ENCODE results near the gene HSPB6.
"Not testable (repeated sequence)": the region's sequence is repeated elsewhere in the genome, so short reads cannot be mapped to it uniquely, and the experiment has no call there.

HSPB6 gene, protein sequence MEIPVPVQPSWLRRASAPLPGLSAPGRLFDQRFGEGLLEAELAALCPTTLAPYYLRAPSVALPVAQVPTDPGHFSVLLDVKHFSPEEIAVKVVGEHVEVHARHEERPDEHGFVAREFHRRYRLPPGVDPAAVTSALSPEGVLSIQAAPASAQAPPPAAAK

GRCh38 chr19:35756377-35757230 is at the start of gene HSPB6:
Gene HSPB6 (minus strand): TSS chr19:35757029. CDS start chr19:35757008, 21 bp downstream.
- no peak for DNase-seq (ENCODE audit: low read depth in 2 of 2)

GRCh38 chr19:35806597-35806996 is 49.8 kb upstream of the HSPB6 start:
- no peak for DNase-seq (ENCODE audit: low read depth in 2 of 2)

GRCh38 chr19:35805526-35806102 is 48.8 kb upstream of the HSPB6 start:
- no peak for DNase-seq (ENCODE audit: low read depth in 2 of 2)

DNA sequence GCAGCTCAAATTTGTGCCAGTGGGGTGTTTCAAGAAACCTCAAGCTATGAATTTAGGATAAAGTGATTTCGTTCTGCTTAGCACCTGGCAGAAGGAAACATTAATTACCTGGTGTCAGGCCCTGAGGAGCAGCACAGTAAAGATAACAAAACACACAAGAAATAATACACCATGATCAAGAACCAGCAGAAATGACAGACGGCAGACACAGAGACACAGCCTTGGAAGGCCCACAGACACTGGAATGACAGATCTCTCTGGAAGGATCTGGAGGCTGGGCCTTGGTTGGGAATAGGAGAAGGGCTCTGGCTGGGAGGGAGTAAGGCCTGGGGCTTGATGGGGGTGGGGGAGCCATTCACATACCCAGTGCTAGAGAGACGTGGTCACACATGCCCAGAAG is 45.0 kb upstream of the HSPB6 start:
- no peak for DNase-seq (ENCODE audit: low read depth in 2 of 2)

GRCh38 chr19:35797663-35798062 is 40.8 kb upstream of the HSPB6 start:
- DNase-seq (ENCODE audit: low read depth in 2 of 2): no peak

DNA sequence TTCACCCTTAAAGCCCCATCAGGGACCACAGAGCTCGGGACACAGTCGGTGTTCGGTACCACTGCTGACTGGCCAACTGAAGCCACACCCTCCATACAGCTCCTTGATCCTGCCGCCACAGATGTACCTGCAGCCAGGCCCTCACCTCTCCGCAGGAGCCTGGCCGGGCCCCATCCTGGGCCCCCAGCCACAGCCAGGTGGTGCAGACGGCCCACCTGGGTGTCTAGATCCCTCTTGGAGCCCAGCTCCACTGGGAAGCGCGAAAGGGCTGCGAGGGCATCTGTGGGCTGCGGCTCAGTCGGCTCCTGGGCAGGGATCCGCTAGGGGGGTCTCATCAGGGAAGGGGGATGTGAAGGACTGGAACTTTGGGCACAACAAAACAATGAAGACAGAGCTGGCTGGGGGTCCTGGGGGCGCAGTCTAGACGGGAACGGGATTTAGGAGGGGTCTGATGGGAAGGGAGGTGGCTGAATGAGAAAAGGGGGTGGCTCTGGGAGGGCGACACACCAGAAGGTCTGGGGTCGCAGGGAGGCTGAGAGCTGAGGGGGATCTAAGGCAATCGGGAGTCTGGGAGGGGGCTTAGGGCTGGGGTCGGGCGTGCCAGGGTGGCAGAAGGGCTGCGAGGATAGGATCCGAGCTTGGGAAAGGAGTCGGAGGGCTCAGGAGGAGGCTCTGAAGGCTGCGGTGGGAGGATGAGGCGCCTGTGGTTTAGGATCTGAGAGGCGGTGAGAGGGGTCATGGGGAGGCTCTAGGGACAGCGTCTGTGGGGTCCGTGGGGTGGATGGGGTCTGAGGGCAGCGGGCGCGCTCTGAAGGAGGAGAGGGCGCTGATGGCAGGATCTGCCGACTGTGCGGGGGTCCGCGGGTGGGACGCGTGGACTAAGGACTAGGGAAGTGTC is 40.1 kb upstream of the HSPB6 start:
- no peak for DNase-seq (ENCODE audit: low read depth in 2 of 2)

DNA sequence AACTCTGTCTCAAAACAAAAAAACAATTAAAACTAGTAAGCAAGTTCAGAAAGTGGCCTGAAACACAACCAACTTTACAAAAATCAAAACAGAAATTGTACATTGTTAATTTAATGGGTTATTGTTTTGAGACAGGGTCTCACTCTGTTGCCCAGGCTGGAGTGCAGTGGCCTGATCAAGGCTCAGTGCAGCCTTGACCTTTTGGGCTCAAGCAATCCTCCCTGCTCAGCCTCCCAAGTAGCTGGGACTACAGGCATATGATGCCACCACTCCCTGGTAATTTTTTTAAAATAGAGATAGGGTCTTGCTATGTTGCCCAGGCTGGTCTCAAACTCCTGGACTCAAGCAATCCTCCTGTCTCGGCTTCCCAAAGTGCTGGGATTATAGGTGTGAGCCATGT is 38.7 kb upstream of the HSPB6 start:
- DNase-seq (ENCODE audit: low read depth in 2 of 2): not testable (repeated sequence)

- DNase-seq (ENCODE audit: low read depth in 2 of 2): no peak
These were observed 36.7 kb upstream of the HSPB6 start for GRCh38 chr19:35793381-35794165.

DNA sequence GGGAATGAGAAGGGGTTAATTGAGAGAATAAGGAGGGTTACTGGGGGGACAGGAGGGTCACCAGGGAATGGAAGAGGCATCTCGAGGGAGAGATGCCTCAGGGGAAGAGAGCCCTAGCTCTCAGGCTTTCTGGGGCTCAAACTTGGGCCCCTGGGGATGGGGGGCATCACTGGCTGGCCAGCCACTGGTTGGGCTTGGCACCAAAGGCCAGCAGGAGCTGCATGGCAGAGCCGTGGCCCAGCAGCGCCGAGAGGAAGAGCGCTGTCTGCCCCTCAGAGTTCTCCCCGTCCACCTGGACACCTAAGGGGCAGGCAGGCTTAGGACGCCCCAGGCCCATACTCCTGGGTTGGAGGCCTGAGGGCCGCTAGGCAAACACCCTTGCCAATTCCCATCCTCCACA is 36.1 kb upstream of the HSPB6 start:
- no peak for DNase-seq (ENCODE audit: low read depth in 2 of 2)

DNA sequence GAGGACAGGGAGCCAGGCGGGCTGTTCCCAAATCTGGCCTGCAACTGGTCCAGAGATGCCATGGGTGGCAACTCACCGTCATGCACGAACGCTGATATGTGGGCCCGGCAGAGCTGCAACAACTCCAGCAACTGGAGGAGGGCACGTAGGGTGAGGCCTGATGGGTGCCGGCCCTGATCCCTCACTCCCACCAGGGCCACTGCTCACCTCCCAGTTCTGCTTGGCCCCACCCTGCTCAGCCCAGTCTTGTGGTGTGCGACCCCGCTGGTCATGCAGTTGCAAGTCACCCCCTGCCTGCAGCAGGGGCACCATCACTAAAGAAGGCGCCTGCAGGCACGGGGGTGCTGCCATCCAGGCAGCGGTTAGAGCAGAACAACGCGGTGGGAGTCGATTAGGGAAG is 35.5 kb upstream of the HSPB6 start:
- DNase-seq (ENCODE audit: low read depth in 2 of 2): no peak

- no peak for DNase-seq (ENCODE audit: low read depth in 2 of 2)
These were observed 35.0 kb upstream of the HSPB6 start for GRCh38 chr19:35791814-35792279.

GRCh38 chr19:35790981-35791813 is 34.4 kb upstream of the HSPB6 start:
- DNase-seq (ENCODE audit: low read depth in 2 of 2): no peak

DNA sequence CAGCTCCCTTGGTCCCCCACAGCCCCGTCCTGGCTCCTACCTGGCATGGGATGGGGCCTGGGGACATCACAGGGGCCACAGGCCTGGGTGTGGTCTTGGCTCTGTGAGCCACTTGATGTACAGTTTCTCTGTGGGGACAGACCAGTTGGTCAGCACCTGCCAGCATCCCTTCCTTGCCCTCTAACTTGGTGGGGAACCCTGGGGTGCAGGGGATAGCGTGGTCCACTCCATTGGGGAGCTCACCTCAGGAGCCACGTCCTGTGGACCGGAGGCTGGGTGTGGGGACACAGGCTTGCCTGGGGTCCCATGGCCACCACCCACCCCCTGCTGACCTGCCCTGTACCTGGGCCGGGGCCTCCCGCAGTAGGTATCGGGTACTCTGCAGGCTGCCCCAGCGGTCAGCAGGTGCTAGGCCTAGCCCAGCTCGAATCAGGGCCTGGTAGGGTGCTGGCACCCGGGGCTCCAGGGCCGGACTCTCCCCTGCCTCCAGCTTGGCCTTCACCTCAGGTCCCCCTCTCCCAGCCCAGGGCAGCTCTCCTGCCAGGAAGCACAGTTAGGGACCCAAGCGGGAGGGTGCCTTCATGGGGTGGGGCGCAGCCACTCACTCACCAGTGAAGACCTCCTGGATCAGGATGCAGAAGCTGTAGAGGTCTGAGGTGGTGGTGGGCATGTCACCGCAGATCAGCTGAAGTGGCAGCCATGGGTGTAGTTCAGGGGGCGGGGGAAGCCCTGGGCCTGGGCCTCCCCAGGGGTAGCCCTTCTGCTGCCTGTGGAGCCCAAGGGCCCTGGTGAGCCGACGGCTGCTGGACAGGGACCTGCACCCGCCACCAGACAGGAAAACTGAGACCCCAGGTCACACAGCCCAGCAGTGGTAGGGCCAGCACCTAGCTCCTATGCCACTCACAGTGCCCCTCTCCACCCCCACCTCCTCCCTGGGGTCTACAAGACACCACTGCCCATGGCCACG is 33.4 kb upstream of the HSPB6 start:
- DNase-seq (ENCODE audit: low read depth in 2 of 2): no peak

DNA sequence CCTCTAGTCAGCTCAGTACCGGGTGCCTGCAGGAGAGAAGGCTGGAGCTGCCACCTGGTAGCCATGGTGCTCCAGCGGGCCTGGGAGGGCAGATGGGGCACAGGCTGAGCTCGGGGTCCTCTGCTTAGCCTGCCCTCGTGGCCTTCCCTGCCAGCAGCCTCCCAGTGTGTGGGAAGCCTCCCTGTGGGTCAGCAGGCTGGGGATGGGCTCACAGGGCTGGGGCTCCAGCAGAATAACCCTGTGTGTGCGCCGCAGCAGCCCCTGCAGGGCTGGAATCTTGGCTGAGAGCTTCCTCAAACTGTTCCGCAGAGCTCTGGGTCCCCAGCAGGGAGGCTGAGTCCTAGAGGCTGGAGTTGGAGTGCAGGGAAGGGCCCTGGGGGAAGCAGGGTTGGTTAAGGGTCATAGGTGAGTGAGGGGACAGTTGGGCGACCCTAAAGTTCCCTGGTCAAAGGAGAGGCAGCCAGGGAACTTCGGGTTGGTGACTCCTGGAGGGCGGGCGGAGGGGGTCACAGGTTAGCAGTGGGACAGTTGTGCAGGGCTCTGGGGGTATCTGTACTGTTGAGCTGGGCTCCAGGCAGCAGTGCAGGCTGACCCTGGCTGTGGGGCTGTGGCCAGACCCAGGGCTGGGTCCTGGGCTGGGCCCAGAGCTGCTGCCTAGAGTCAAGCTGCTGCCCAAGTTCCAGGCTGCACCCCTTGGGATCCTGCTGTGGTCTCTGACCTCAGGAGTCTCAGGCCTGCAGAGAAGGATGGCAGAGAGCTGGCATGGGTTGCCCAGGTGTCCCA is 32.6 kb upstream of the HSPB6 start:
- no peak for DNase-seq (ENCODE audit: low read depth in 2 of 2)

- DNase-seq (ENCODE audit: low read depth in 2 of 2): no peak
These were observed 31.6 kb upstream of the HSPB6 start for GRCh38 chr19:35788205-35788960.

GRCh38 chr19:35787227-35787799 is 30.5 kb upstream of the HSPB6 start:
- no peak for DNase-seq (ENCODE audit: low read depth in 2 of 2)

Data from stimulated activated CD8-positive, alpha-beta memory T cell treated with anti-CD3 and anti-CD28 coated beads, Interleukin-7, amount 100 ng/mL, for 1 hour (primary cell).